ENCODE data around the gene SF3B6.

Gene SF3B6

DNA sequence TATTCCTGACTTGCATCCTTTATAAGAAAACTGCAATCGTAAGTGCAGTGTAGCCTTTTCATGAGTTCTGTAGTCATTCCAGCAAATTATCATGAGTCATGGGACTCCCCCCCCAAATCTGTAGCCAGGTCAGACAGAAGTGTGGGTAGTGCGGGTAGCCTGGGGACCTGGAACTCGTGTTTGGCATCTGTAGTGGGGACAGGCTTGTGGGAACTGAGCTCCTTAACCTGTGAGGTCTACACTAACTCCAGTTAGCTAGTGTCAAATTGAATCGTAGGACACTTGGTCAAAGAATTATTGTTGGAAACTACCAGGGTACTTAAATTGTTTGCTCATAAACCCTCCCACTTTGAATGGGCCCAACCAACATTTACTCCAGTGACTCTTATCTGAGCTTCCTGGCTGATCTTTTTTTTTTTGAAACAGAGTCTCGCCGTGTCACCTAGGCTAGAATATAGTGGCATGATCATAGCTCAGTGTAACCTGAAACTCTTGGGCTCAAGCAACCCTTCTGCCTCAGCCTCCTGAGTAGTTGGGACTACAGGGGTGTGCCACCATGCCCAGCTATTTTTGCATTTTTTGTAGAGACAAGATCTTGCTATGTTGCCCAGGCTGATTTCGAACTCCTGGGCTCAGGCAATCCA lies 34.7 kb upstream of the SF3B6 start:
- TF ChIP-seq, protein P1, sequence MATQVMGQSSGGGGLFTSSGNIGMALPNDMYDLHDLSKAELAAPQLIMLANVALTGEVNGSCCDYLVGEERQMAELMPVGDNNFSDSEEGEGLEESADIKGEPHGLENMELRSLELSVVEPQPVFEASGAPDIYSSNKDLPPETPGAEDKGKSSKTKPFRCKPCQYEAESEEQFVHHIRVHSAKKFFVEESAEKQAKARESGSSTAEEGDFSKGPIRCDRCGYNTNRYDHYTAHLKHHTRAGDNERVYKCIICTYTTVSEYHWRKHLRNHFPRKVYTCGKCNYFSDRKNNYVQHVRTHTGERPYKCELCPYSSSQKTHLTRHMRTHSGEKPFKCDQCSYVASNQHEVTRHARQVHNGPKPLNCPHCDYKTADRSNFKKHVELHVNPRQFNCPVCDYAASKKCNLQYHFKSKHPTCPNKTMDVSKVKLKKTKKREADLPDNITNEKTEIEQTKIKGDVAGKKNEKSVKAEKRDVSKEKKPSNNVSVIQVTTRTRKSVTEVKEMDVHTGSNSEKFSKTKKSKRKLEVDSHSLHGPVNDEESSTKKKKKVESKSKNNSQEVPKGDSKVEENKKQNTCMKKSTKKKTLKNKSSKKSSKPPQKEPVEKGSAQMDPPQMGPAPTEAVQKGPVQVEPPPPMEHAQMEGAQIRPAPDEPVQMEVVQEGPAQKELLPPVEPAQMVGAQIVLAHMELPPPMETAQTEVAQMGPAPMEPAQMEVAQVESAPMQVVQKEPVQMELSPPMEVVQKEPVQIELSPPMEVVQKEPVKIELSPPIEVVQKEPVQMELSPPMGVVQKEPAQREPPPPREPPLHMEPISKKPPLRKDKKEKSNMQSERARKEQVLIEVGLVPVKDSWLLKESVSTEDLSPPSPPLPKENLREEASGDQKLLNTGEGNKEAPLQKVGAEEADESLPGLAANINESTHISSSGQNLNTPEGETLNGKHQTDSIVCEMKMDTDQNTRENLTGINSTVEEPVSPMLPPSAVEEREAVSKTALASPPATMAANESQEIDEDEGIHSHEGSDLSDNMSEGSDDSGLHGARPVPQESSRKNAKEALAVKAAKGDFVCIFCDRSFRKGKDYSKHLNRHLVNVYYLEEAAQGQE (IDR thresholded peaks at IDR 0.05; ENCODE audit: insufficient read depth in 1 of 2, low read depth in 2 of 2, low read length in 2 of 2), result no peak
- TF ChIP-seq FOXP2 (optimal IDR thresholded peaks at IDR 0.05; ENCODE audit: borderline replicate concordance, extremely low read depth, extremely low read length, insufficient read depth), result no peak

DNA sequence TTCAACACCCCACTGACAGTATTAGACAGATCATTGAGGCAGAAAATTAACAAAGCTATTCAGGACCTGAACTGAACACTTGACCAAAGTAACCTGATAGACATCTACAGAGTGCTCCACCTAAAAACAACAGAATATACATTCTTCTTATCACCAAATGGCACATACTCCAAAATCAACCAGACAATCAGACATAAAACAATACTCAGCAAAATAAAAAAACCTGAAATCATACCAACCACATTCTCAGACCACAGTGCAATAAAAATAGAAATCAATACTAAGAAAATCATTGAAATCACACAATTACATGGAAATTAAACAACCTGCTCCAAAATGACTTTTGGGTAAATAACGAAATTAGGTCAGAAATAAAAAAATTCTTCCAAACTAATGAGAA lies 31.2 kb upstream of the SF3B6 start:
- TF ChIP-seq POLR2AphosphoS5 (IDR thresholded peaks at IDR 0.05; ENCODE audit: low read depth, low read length) (no peak), TAF1 (IDR thresholded peaks at IDR 0.05; ENCODE audit: borderline replicate concordance, insufficient read depth, low read length) (no peak)

DNA sequence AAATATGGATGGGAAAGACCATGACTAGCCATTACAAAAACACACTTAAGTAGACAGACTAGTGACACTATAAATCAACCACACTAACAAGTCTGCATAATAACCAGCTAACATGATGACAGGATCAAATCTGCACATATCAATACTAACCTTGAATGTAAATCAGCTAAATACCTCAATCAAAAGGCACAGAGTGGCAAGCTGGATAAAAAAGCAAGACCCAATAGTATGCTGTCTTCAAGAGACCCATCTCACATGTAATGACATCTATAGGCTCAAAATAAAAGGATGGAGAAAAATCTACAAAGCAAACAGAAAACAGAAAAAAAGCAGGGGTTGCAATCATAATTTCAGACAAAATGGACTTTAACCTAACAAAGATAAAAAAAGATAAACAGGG lies 30.7 kb upstream of the SF3B6 start:
- TF ChIP-seq TAF1 (IDR thresholded peaks at IDR 0.05; ENCODE audit: borderline replicate concordance, insufficient read depth, low read length) (no peak), FOXP2 (optimal IDR thresholded peaks at IDR 0.05; ENCODE audit: borderline replicate concordance, extremely low read depth, extremely low read length, insufficient read depth) (no peak), POLR2AphosphoS5 (IDR thresholded peaks at IDR 0.05; ENCODE audit: low read depth, low read length) (no peak), SIN3A (IDR thresholded peaks at IDR 0.05; ENCODE audit: borderline replicate concordance, insufficient read depth, low read length) (no peak)
- TF ChIP-seq, protein P1 (IDR thresholded peaks at IDR 0.05; ENCODE audit: insufficient read depth in 1 of 2, low read depth in 2 of 2, low read length in 2 of 2), result no peak

DNA sequence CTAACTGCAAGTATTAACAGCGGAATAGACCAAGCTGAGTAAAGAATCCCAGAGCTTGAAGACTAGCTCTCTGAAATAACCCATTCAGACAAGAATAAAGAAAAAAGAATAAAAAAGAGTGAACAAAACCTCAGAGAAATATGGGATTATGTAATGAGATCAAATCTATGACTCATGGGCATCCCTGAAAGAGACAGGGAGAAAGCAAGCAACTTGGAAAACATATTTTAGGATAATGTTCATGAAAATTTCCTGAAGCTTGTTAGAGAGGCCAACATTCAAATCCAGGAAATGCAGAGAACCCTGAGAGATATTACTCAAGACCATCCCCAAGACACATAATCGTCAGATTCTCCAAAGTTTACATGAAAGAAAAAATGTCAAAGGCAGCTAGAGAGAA lies 29.7 kb upstream of the SF3B6 start:
- TF ChIP-seq POLR2AphosphoS5 (IDR thresholded peaks at IDR 0.05; ENCODE audit: low read depth, low read length), result no peak
- TF ChIP-seq TAF1 (IDR thresholded peaks at IDR 0.05; ENCODE audit: borderline replicate concordance, insufficient read depth, low read length), result no peak
- no peak for TF ChIP-seq FOXP2 (optimal IDR thresholded peaks at IDR 0.05; ENCODE audit: borderline replicate concordance, extremely low read depth, extremely low read length, insufficient read depth)
- TF ChIP-seq SIN3A (IDR thresholded peaks at IDR 0.05; ENCODE audit: borderline replicate concordance, insufficient read depth, low read length), result no peak
- TF ChIP-seq, protein P1 (IDR thresholded peaks at IDR 0.05; ENCODE audit: insufficient read depth in 1 of 2, low read depth in 2 of 2, low read length in 2 of 2), result no peak

DNA sequence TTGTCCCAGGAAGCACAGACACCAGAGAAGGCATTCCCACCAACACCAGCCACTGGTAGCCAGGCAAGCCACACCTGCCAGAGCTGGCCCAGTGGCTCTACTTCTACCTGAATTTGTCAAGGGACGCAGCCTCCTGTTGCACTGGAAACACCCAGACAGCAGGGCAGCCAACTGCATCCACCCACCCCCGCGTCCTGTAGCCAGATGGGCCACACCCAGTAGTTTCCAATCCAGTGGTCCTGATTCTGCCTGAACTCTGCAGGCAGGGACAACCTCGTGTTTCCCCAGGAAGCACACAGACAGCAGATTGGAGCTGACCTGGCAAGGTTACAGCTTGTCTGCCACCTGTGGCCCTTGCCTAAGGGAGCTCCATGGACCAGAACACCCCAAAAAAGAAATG lies 28.8 kb upstream of the SF3B6 start:
- TF ChIP-seq, protein P1 (IDR thresholded peaks at IDR 0.05; ENCODE audit: insufficient read depth in 1 of 2, low read depth in 2 of 2, low read length in 2 of 2), result no peak
- TF ChIP-seq POLR2AphosphoS5 (IDR thresholded peaks at IDR 0.05; ENCODE audit: low read depth, low read length) (no peak), SIN3A (IDR thresholded peaks at IDR 0.05; ENCODE audit: borderline replicate concordance, insufficient read depth, low read length) (no peak), FOXP2 (optimal IDR thresholded peaks at IDR 0.05; ENCODE audit: borderline replicate concordance, extremely low read depth, extremely low read length, insufficient read depth) (no peak), TAF1 (IDR thresholded peaks at IDR 0.05; ENCODE audit: borderline replicate concordance, insufficient read depth, low read length) (no peak)
